Liver (tissue), 3 donors: Measurements from ENCODE around the gene GATB.

Experiments
- EGR1 ChIP-seq, 2 donors: IDR thresholded peaks; 2 replicates each; pipeline ENCODE4 v1.6.1; 2016 to 2018; ENCODE audit warnings: antibody characterized with exemption in 2 of 2, low read depth in 2 of 2
- FOXA1 ChIP-seq: IDR thresholded peaks from 2 replicates; pipeline ENCODE4 v1.6.1; 2016; ENCODE audit warnings: antibody characterized with exemption
- GABPA ChIP-seq, 2 donors: IDR thresholded peaks in 1 of 2; conservative IDR thresholded peaks in 1 of 2; 2 replicates each; pipeline ENCODE4 v1.6.1; 2016; ENCODE audit warnings: antibody characterized with exemption in 2 of 2, mild to moderate bottlenecking in 1 of 2, moderate library complexity in 1 of 2
- JUND ChIP-seq, 2 donors: IDR thresholded peaks; 2 replicates each; pipeline ENCODE4 v1.6.1; 2016; ENCODE audit warnings: antibody characterized with exemption in 2 of 2
- RAD21 ChIP-seq, 2 donors: IDR thresholded peaks; 2 replicates each; pipeline ENCODE4 v1.6.1; 2016; ENCODE audit warnings: antibody characterized with exemption in 2 of 2, mild to moderate bottlenecking in 2 of 2
- TAF1 ChIP-seq: conservative IDR thresholded peaks from 2 replicates; pipeline ENCODE4 v1.6.1; 2016; ENCODE audit warnings: antibody characterized with exemption, mild to moderate bottlenecking
- YY1 ChIP-seq: IDR thresholded peaks from 2 replicates; pipeline ENCODE4 v1.6.1; 2016; ENCODE audit warnings: antibody characterized with exemption, mild to moderate bottlenecking
- TF ChIP-seq, protein P1 (sequence below): fragments of 150-350 bp; IDR thresholded peaks from 2 replicates; pipeline ENCODE4 v1.5.1; 2017; ENCODE audit warnings: improper control_type of control experiment, low read depth, low read length; ENCODE audit not compliant: missing input control
- TF ChIP-seq, protein P2 (sequence below): IDR thresholded peaks from 2 replicates; pipeline ENCODE4 v1.6.1; 2016; ENCODE audit warnings: antibody characterized with exemption, mild to moderate bottlenecking
- TF ChIP-seq, protein P3 (sequence below): IDR thresholded peaks from 2 replicates; pipeline ENCODE4 v1.6.1; 2016; ENCODE audit warnings: antibody characterized with exemption
- TF ChIP-seq, protein P4 (sequence below): IDR thresholded peaks from 2 replicates; pipeline ENCODE4 v1.6.1; 2016; ENCODE audit warnings: antibody characterized with exemption
- TF ChIP-seq, protein P5 (sequence below): IDR thresholded peaks from 2 replicates; pipeline ENCODE4 v1.6.1; 2016; ENCODE audit warnings: antibody characterized with exemption
- donor health status: healthy.
- donor health status: healthy.

DNA sequence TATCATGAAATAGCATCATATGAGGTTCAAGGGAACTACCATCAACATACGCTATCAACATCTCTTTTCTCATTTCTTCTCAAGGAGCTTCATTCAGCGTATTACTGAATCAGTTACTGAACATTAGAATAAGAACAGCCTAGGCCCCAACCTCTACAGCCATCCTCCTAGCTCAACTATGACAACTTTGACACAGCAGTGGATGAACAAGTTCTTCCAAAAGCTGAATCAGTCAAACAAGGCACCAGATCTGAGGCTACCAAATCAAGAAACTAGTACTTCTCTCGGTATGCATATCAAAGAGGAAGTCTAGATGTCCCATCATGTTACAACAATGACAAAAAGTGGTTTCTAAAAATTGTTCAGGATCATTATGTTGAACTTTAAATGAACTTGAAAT is 57.4 kb downstream of the GATB start:
- no peak for TF ChIP-seq EGR1 (IDR thresholded peaks at IDR 0.05; ENCODE audit: low read depth in 2 of 2)
- TF ChIP-seq, protein P1, sequence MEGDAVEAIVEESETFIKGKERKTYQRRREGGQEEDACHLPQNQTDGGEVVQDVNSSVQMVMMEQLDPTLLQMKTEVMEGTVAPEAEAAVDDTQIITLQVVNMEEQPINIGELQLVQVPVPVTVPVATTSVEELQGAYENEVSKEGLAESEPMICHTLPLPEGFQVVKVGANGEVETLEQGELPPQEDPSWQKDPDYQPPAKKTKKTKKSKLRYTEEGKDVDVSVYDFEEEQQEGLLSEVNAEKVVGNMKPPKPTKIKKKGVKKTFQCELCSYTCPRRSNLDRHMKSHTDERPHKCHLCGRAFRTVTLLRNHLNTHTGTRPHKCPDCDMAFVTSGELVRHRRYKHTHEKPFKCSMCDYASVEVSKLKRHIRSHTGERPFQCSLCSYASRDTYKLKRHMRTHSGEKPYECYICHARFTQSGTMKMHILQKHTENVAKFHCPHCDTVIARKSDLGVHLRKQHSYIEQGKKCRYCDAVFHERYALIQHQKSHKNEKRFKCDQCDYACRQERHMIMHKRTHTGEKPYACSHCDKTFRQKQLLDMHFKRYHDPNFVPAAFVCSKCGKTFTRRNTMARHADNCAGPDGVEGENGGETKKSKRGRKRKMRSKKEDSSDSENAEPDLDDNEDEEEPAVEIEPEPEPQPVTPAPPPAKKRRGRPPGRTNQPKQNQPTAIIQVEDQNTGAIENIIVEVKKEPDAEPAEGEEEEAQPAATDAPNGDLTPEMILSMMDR, result no peak
- TF ChIP-seq, protein P2, sequence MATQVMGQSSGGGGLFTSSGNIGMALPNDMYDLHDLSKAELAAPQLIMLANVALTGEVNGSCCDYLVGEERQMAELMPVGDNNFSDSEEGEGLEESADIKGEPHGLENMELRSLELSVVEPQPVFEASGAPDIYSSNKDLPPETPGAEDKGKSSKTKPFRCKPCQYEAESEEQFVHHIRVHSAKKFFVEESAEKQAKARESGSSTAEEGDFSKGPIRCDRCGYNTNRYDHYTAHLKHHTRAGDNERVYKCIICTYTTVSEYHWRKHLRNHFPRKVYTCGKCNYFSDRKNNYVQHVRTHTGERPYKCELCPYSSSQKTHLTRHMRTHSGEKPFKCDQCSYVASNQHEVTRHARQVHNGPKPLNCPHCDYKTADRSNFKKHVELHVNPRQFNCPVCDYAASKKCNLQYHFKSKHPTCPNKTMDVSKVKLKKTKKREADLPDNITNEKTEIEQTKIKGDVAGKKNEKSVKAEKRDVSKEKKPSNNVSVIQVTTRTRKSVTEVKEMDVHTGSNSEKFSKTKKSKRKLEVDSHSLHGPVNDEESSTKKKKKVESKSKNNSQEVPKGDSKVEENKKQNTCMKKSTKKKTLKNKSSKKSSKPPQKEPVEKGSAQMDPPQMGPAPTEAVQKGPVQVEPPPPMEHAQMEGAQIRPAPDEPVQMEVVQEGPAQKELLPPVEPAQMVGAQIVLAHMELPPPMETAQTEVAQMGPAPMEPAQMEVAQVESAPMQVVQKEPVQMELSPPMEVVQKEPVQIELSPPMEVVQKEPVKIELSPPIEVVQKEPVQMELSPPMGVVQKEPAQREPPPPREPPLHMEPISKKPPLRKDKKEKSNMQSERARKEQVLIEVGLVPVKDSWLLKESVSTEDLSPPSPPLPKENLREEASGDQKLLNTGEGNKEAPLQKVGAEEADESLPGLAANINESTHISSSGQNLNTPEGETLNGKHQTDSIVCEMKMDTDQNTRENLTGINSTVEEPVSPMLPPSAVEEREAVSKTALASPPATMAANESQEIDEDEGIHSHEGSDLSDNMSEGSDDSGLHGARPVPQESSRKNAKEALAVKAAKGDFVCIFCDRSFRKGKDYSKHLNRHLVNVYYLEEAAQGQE, result no peak
- no peak for TF ChIP-seq JUND (IDR thresholded peaks at IDR 0.05)
- TF ChIP-seq, protein P3, sequence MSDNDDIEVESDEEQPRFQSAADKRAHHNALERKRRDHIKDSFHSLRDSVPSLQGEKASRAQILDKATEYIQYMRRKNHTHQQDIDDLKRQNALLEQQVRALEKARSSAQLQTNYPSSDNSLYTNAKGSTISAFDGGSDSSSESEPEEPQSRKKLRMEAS, result no peak
- TF ChIP-seq, protein P4, sequence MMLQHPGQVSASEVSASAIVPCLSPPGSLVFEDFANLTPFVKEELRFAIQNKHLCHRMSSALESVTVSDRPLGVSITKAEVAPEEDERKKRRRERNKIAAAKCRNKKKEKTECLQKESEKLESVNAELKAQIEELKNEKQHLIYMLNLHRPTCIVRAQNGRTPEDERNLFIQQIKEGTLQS, result no peak
- no peak for TF ChIP-seq RAD21 (IDR thresholded peaks at IDR 0.05)
- TF ChIP-seq FOXA1, result no peak
- TF ChIP-seq, protein P5, sequence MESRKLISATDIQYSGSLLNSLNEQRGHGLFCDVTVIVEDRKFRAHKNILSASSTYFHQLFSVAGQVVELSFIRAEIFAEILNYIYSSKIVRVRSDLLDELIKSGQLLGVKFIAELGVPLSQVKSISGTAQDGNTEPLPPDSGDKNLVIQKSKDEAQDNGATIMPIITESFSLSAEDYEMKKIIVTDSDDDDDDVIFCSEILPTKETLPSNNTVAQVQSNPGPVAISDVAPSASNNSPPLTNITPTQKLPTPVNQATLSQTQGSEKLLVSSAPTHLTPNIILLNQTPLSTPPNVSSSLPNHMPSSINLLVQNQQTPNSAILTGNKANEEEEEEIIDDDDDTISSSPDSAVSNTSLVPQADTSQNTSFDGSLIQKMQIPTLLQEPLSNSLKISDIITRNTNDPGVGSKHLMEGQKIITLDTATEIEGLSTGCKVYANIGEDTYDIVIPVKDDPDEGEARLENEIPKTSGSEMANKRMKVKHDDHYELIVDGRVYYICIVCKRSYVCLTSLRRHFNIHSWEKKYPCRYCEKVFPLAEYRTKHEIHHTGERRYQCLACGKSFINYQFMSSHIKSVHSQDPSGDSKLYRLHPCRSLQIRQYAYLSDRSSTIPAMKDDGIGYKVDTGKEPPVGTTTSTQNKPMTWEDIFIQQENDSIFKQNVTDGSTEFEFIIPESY, result no peak
- TF ChIP-seq TAF1, result no peak
- no peak for TF ChIP-seq GABPA (IDR thresholded peaks at IDR 0.05 in 1 of 2, conservative IDR thresholded peaks at IDR 0.05 in 1 of 2)
- TF ChIP-seq YY1, result no peak
